Measurements from ENCODE around the gene RPIA. TPM values are rescaled to one million over a fixed set of nuclear protein-coding genes. Genes with fewer than 3 reads are reported as not detected.

The RPIA gene
- total and polyA plus RNA-seq, 3 experiments from 2014 or later = 49.5 to 70.2 (median 69.0) TPM

GRCh38 chr2:88707003-88707402, 15.5 kb downstream of the RPIA start:
- Histone ChIP-seq H3K27ac (ENCODE audit: low read depth, low read length) (no peak overlapping the region), H3K36me3 (ENCODE audit: insufficient read depth, low read length) (no peaks in the 10 kb centered on the region), H3K4me1 (ENCODE audit: insufficient read depth, low read length) (no peaks in the 10 kb centered on the region), H3K9me3 (ENCODE audit: low read length) (no peaks in the 10 kb centered on the region), H3K27me3 (ENCODE audit: insufficient read depth, low read length, poor library complexity, severe bottlenecking) (no peaks in the 10 kb centered on the region), H3K4me3 (ENCODE audit: low read length) (no peak overlapping the region)
- no peak for DNase-seq
- Mint-ChIP-seq H3K27me3 (peaks cover 0 to 2% of the 10 kb centered on the region in 2 donors), H3K27ac (no peak overlapping the region), H3K36me3 (peaks cover 26 to 41% (median 38%) of the 10 kb centered on the region in 3 donors), H3K4me3 (no peak overlapping the region), H3K4me1 (peaks cover 0 to 15% (median 3%) of the 10 kb centered on the region in 3 donors), H3K9me3 (peaks cover 0 to 5% (median 3%) of the 10 kb centered on the region in 5 donors)
- POLR2A ChIA-PET = no interaction called here
- CTCF ChIA-PET = interaction anchor here (1.3 kb wide), 1 partner anchor 33 kb away, joined by 3 read pairs; no protein-coding TSS in a partner anchor

- Histone ChIP-seq H3K4me3 (ENCODE audit: low read length) (no peak overlapping the region), H3K9me3 (ENCODE audit: low read length) (no peaks in the 10 kb centered on the region), H3K27ac (ENCODE audit: low read depth, low read length) (no peak overlapping the region), H3K4me1 (ENCODE audit: insufficient read depth, low read length) (no peaks in the 10 kb centered on the region), H3K36me3 (ENCODE audit: insufficient read depth, low read length) (no peaks in the 10 kb centered on the region), H3K27me3 (ENCODE audit: insufficient read depth, low read length, poor library complexity, severe bottlenecking) (no peaks in the 10 kb centered on the region)
- H3K4me1 Mint-ChIP-seq = peaks cover 0 to 21% (median 6%) of the 10 kb centered on the region in 3 donors
- H3K27me3 Mint-ChIP-seq = peaks cover 0 to 2% of the 10 kb centered on the region in 2 donors
- H3K9me3 Mint-ChIP-seq = peaks cover 0 to 5% (median 3%) of the 10 kb centered on the region in 5 donors
- no peak overlapping the region for H3K27ac Mint-ChIP-seq
- no peak overlapping the region for H3K4me3 Mint-ChIP-seq
- peaks cover 19 to 33% (median 23%) of the 10 kb centered on the region in 3 donors for H3K36me3 Mint-ChIP-seq
- DNase-seq = no peak
- ChIA-PET POLR2A (no interaction called here), CTCF (no interaction called here)
These were observed 17.7 kb downstream of the RPIA start for GRCh38 chr2:88709181-88709631.

GRCh38 chr2:88711289-88711688, 19.8 kb downstream of the RPIA start:
- Histone ChIP-seq H3K36me3 (ENCODE audit: insufficient read depth, low read length) (no peaks in the 10 kb centered on the region), H3K4me1 (ENCODE audit: insufficient read depth, low read length) (no peaks in the 10 kb centered on the region), H3K27me3 (ENCODE audit: insufficient read depth, low read length, poor library complexity, severe bottlenecking) (no peaks in the 10 kb centered on the region), H3K4me3 (ENCODE audit: low read length) (no peak overlapping the region), H3K9me3 (ENCODE audit: low read length) (no peaks in the 10 kb centered on the region), H3K27ac (ENCODE audit: low read depth, low read length) (no peak overlapping the region)
- H3K4me1 Mint-ChIP-seq = peaks cover 0 to 21% (median 7%) of the 10 kb centered on the region in 3 donors
- ChIA-PET CTCF (interaction anchor here (1.0 kb wide), 1 partner anchor 19 kb away, joined by 3 read pairs; the partner anchor contains the start of gene RPIA), POLR2A (no interaction called here)
- peak overlapping the region in 1 of 8 donors; percentile 69 for H3K27ac Mint-ChIP-seq
- H3K4me3 Mint-ChIP-seq = no peak overlapping the region
- no peak for DNase-seq
- H3K36me3 Mint-ChIP-seq = peaks cover 7 to 21% (median 18%) of the 10 kb centered on the region in 3 donors
- H3K9me3 Mint-ChIP-seq = no peaks in the 10 kb centered on the region
- H3K27me3 Mint-ChIP-seq = peaks cover 0 to 3% of the 10 kb centered on the region in 2 donors

GRCh38 chr2:88711897-88712296, 20.4 kb downstream of the RPIA start:
- ChIA-PET CTCF (no interaction called here), POLR2A (no interaction called here)
- Histone ChIP-seq H3K36me3 (ENCODE audit: insufficient read depth, low read length) (no peaks in the 10 kb centered on the region), H3K4me3 (ENCODE audit: low read length) (no peak overlapping the region), H3K27ac (ENCODE audit: low read depth, low read length) (no peak overlapping the region), H3K27me3 (ENCODE audit: insufficient read depth, low read length, poor library complexity, severe bottlenecking) (no peaks in the 10 kb centered on the region), H3K4me1 (ENCODE audit: insufficient read depth, low read length) (no peaks in the 10 kb centered on the region), H3K9me3 (ENCODE audit: low read length) (no peaks in the 10 kb centered on the region)
- Mint-ChIP-seq H3K4me3 (no peak overlapping the region), H3K4me1 (peaks cover 3 to 21% (median 7%) of the 10 kb centered on the region in 3 donors), H3K27ac (peak overlapping the region in 2 of 8 donors; percentile 34 to 37), H3K27me3 (peaks cover 0 to 3% of the 10 kb centered on the region in 2 donors), H3K36me3 (peaks cover 7 to 23% (median 19%) of the 10 kb centered on the region in 3 donors), H3K9me3 (no peaks in the 10 kb centered on the region)
- no peak for DNase-seq

- no peaks in the 10 kb centered on the region for H3K4me1 ChIP-seq (ENCODE audit: insufficient read depth, low read length)
- POLR2A ChIA-PET = no interaction called here
- H3K4me3 Mint-ChIP-seq = no peak overlapping the region
- peaks cover 0 to 2% (median 1%) of the 10 kb centered on the region in 5 donors for H3K9me3 Mint-ChIP-seq
- CTCF ChIA-PET = no interaction called here
- H3K9me3 ChIP-seq (ENCODE audit: low read length) = no peaks in the 10 kb centered on the region
- H3K27ac Mint-ChIP-seq = no peak overlapping the region
- no peak overlapping the region for H3K27ac ChIP-seq (ENCODE audit: low read depth, low read length)
- no peak for DNase-seq
- H3K36me3 ChIP-seq (ENCODE audit: insufficient read depth, low read length) = no peaks in the 10 kb centered on the region
- peaks cover 7 to 21% (median 7%) of the 10 kb centered on the region in 3 donors for H3K4me1 Mint-ChIP-seq
- no peak overlapping the region for H3K4me3 ChIP-seq (ENCODE audit: low read length)
- H3K27me3 Mint-ChIP-seq = peaks cover 0 to 3% of the 10 kb centered on the region in 2 donors
- H3K27me3 ChIP-seq (ENCODE audit: insufficient read depth, low read length, poor library complexity, severe bottlenecking) = no peaks in the 10 kb centered on the region
- peaks cover 19 to 25% (median 24%) of the 10 kb centered on the region in 3 donors for H3K36me3 Mint-ChIP-seq
These were observed 21.9 kb downstream of the RPIA start for GRCh38 chr2:88713408-88713807.

- H3K36me3 ChIP-seq (ENCODE audit: insufficient read depth, low read length) = no peaks in the 10 kb centered on the region
- Mint-ChIP-seq H3K27me3 (peaks cover 0 to 3% of the 10 kb centered on the region in 2 donors), H3K9me3 (peaks cover 0 to 2% (median 1%) of the 10 kb centered on the region in 5 donors), H3K4me3 (no peak overlapping the region), H3K27ac (no peak overlapping the region), H3K36me3 (peaks cover 22 to 23% (median 23%) of the 10 kb centered on the region in 3 donors), H3K4me1 (peaks cover 7 to 13% (median 7%) of the 10 kb centered on the region in 3 donors)
- no peaks in the 10 kb centered on the region for H3K27me3 ChIP-seq (ENCODE audit: insufficient read depth, low read length, poor library complexity, severe bottlenecking)
- no peak for DNase-seq
- POLR2A ChIA-PET = no interaction called here
- H3K27ac ChIP-seq (ENCODE audit: low read depth, low read length) = no peak overlapping the region
- no peaks in the 10 kb centered on the region for H3K9me3 ChIP-seq (ENCODE audit: low read length)
- no peaks in the 10 kb centered on the region for H3K4me1 ChIP-seq (ENCODE audit: insufficient read depth, low read length)
- no peak overlapping the region for H3K4me3 ChIP-seq (ENCODE audit: low read length)
- CTCF ChIA-PET = no interaction called here
These were observed 23.2 kb downstream of the RPIA start for GRCh38 chr2:88714667-88715066.

GRCh38 chr2:88720399-88720798, 28.9 kb downstream of the RPIA start:
- Histone ChIP-seq H3K27ac (ENCODE audit: low read depth, low read length) (no peak overlapping the region), H3K27me3 (ENCODE audit: insufficient read depth, low read length, poor library complexity, severe bottlenecking) (no peaks in the 10 kb centered on the region), H3K9me3 (ENCODE audit: low read length) (no peaks in the 10 kb centered on the region), H3K4me3 (ENCODE audit: low read length) (no peak overlapping the region), H3K36me3 (ENCODE audit: insufficient read depth, low read length) (no peaks in the 10 kb centered on the region), H3K4me1 (ENCODE audit: insufficient read depth, low read length) (no peaks in the 10 kb centered on the region)
- ChIA-PET CTCF (no interaction called here), POLR2A (no interaction called here)
- Mint-ChIP-seq H3K4me1 (peaks cover 8 to 16% (median 9%) of the 10 kb centered on the region in 3 donors), H3K36me3 (peaks cover 9 to 27% (median 16%) of the 10 kb centered on the region in 3 donors), H3K9me3 (peaks cover 0 to 2% (median 1%) of the 10 kb centered on the region in 5 donors), H3K27ac (no peak overlapping the region), H3K27me3 (no peaks in the 10 kb centered on the region), H3K4me3 (no peak overlapping the region)
- no peak for DNase-seq

GRCh38 chr2:88721268-88721667, 29.8 kb downstream of the RPIA start:
- no peak for DNase-seq
- Mint-ChIP-seq H3K4me1 (peaks cover 8 to 22% (median 16%) of the 10 kb centered on the region in 3 donors), H3K27me3 (no peaks in the 10 kb centered on the region), H3K27ac (no peak overlapping the region), H3K4me3 (no peak overlapping the region), H3K36me3 (peaks cover 9 to 23% (median 14%) of the 10 kb centered on the region in 3 donors), H3K9me3 (peaks cover 0 to 2% (median 1%) of the 10 kb centered on the region in 5 donors)
- POLR2A ChIA-PET = no interaction called here
- Histone ChIP-seq H3K4me3 (ENCODE audit: low read length) (no peak overlapping the region), H3K27ac (ENCODE audit: low read depth, low read length) (no peak overlapping the region), H3K27me3 (ENCODE audit: insufficient read depth, low read length, poor library complexity, severe bottlenecking) (no peaks in the 10 kb centered on the region), H3K9me3 (ENCODE audit: low read length) (no peaks in the 10 kb centered on the region), H3K36me3 (ENCODE audit: insufficient read depth, low read length) (no peaks in the 10 kb centered on the region), H3K4me1 (ENCODE audit: insufficient read depth, low read length) (no peaks in the 10 kb centered on the region)
- CTCF ChIA-PET = no interaction called here

All from CD8-positive, alpha-beta memory T cell (primary cell).